GM12875 (cell line): ENCODE data around the gene DOCK2.
"Not testable (repeated sequence)": the region's sequence is repeated elsewhere in the genome, so short reads cannot be mapped to it uniquely, and the experiment has no call there.

ENCODE experiments used
- H3K4me3 ChIP-seq: one replicate; pipeline ENCODE4 v1.5.1; 2011; ENCODE audit warnings: low read depth, low read length, control low read depth
- CTCF ChIP-seq: IDR thresholded peaks from 2 replicates; pipeline ENCODE4 v1.5.1; 2011; ENCODE audit warnings: low read depth, mild to moderate bottlenecking, control low read depth, inconsistent platforms, low read length, moderate library complexity, borderline replicate concordance; ENCODE audit not compliant: insufficient read depth

The DOCK2 gene

GRCh38 chr5:169764018-169764378 is 126.9 kb downstream of the DOCK2 start:
- TF ChIP-seq CTCF, result no peak
- no peak overlapping the region for H3K4me3 ChIP-seq

GRCh38 chr5:169765176-169765996 is 128.3 kb downstream of the DOCK2 start:
- H3K4me3 ChIP-seq, result no peak overlapping the region
- TF ChIP-seq CTCF, result no peak

GRCh38 chr5:169766943-169767342 is 129.9 kb downstream of the DOCK2 start:
- H3K4me3 ChIP-seq, result not testable (repeated sequence)

- no peak overlapping the region for H3K4me3 ChIP-seq
- no peak for TF ChIP-seq CTCF
These were observed 130.9 kb downstream of the DOCK2 start for GRCh38 chr5:169767938-169768337.

GRCh38 chr5:169768416-169768815 is 131.3 kb downstream of the DOCK2 start:
- TF ChIP-seq CTCF, result no peak
- H3K4me3 ChIP-seq, result no peak overlapping the region

GRCh38 chr5:169770109-169770508 is 133.0 kb downstream of the DOCK2 start:
- H3K4me3 ChIP-seq, result no peak overlapping the region
- no peak for TF ChIP-seq CTCF

GRCh38 chr5:169772256-169772655 is 135.2 kb downstream of the DOCK2 start:
- no peak for TF ChIP-seq CTCF
- H3K4me3 ChIP-seq, result no peak overlapping the region
